NB4 (cell line): Measurements from ENCODE around the gene KRT39.

Experiments used
- DNase-seq: peaks from one replicate; pipeline ENCODE4 v3.0.0; 2010; ENCODE audit warnings: low read depth
- H3K4me3 ChIP-seq: one replicate; pipeline ENCODE4 v1.5.1; 2011; ENCODE audit warnings: mild to moderate bottlenecking, low read depth, low read length, moderate library complexity
- MYC ChIP-seq: IDR thresholded peaks from 2 replicates; pipeline ENCODE4 v1.6.1; 2011; ENCODE audit warnings: low read depth, low read length
- POLR2A ChIP-seq: IDR thresholded peaks from 2 replicates; pipeline ENCODE4 v1.6.1; 2011; ENCODE audit warnings: mild to moderate bottlenecking; ENCODE audit not compliant: insufficient read length; ENCODE audit errors: extremely low read depth
- TF ChIP-seq, protein P1 (sequence below): IDR thresholded peaks from 2 replicates; pipeline ENCODE4 v1.6.1; 2011; ENCODE audit warnings: low read depth, low read length
- TF ChIP-seq, protein P2 (sequence below): IDR thresholded peaks from one replicate; pipeline ENCODE4 v1.5.1; 2012; ENCODE audit warnings: low read depth, low read length

KRT39 gene

DNA sequence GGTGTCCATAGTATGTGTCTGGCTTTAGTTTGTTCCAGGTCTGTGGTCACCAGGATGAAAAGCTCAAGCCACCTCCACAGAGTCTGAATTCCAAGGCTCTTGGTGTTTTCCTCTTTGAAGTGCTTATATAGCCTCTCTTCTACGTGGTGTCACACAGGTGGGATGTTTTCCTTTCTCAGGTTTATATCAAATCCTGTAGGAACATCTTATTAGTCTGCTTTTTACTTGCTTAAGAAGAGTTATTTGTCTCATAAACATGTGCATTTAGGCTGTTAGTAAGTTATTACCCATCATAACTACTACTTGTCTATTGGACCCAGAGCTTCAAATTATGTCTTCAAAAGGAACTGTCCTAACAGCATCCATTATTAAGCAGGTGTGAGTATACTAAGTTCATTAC, at the start of gene KRT39:
Gene KRT39, minus strand, starts transcription at position 101 of the 400 bp plus-strand sequence. Its CDS starts 92 bp downstream, at position 9.
- H3K4me3 ChIP-seq = no peak within 1 kb of the TSS
- TF ChIP-seq, protein P1, sequence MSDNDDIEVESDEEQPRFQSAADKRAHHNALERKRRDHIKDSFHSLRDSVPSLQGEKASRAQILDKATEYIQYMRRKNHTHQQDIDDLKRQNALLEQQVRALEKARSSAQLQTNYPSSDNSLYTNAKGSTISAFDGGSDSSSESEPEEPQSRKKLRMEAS = no peak
- TF ChIP-seq, protein P2, sequence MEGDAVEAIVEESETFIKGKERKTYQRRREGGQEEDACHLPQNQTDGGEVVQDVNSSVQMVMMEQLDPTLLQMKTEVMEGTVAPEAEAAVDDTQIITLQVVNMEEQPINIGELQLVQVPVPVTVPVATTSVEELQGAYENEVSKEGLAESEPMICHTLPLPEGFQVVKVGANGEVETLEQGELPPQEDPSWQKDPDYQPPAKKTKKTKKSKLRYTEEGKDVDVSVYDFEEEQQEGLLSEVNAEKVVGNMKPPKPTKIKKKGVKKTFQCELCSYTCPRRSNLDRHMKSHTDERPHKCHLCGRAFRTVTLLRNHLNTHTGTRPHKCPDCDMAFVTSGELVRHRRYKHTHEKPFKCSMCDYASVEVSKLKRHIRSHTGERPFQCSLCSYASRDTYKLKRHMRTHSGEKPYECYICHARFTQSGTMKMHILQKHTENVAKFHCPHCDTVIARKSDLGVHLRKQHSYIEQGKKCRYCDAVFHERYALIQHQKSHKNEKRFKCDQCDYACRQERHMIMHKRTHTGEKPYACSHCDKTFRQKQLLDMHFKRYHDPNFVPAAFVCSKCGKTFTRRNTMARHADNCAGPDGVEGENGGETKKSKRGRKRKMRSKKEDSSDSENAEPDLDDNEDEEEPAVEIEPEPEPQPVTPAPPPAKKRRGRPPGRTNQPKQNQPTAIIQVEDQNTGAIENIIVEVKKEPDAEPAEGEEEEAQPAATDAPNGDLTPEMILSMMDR = no peak
- TF ChIP-seq POLR2A (no peak), MYC (no peak)

DNA sequence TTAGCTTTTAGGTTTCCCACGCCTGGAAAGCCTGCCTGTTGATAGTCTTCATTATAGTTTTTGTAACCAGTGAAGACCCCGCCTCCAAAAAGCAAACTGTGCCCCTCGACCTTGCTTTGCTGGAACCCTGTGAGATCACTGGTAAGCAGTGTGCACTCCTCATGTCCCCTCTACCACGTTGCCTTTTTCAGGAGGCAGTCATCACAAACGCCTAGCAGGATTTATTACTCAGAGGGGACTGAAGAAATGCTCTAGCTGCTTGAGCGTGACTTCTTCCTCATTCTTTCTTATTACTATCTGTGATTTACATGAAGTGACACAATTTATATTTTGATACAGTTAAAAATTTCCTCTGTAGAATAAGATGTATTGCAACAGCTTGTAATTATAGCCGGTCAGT, 48.7 kb upstream of the KRT39 start:
- TF ChIP-seq, protein P1 = no peak
- no peak for TF ChIP-seq POLR2A
- TF ChIP-seq, protein P2 = no peak
- TF ChIP-seq MYC = no peak
- DNase-seq = no peak

More for the DNA sequence above, at the start of gene KRT39:
- DNase-seq = no peak

GRCh38 chr17:41013606-41014005, 46.9 kb upstream of the KRT39 start:
- DNase-seq = no peak
- TF ChIP-seq, protein P2 = no peak
- TF ChIP-seq, protein P1 = no peak
- TF ChIP-seq POLR2A = no peak
- no peak for TF ChIP-seq MYC
- no peak overlapping the region for H3K4me3 ChIP-seq

More for the DNA sequence above, 48.7 kb upstream of the KRT39 start:
- H3K4me3 ChIP-seq = no peak overlapping the region

GRCh38 chr17:41013181-41013580, 46.4 kb upstream of the KRT39 start:
- no peak for DNase-seq
- H3K4me3 ChIP-seq = no peak overlapping the region
- TF ChIP-seq MYC (no peak), POLR2A (no peak)
- TF ChIP-seq, protein P2 = no peak
- TF ChIP-seq, protein P1 = no peak

- no peak overlapping the region for H3K4me3 ChIP-seq
- no peak for DNase-seq
- no peak for TF ChIP-seq POLR2A
- TF ChIP-seq, protein P1 = no peak
- TF ChIP-seq, protein P2 = no peak
- TF ChIP-seq MYC = no peak
Observed at GRCh38 chr17:41012326-41013120, 45.8 kb upstream of the KRT39 start.
